ENCODE results near the gene GGNBP2. TPM values are rescaled to one million over a fixed set of nuclear protein-coding genes. Genes with fewer than 3 reads are reported as not detected.

GGNBP2 gene
- total RNA-seq, 6 experiments from 2014 or later: 53.1 to 62.8 (median 54.2) TPM

- H3K4me3 Mint-ChIP-seq: no peak overlapping the region
- no peaks in the 10 kb centered on the region for H3K9me3 Mint-ChIP-seq
- no peaks in the 10 kb centered on the region; the same call in 1 of the 2 replicates for H3K27me3 Mint-ChIP-seq (ENCODE audit: insufficient read depth)
- no peak for TF ChIP-seq CTCF (IDR thresholded peaks at IDR 0.05)
- H3K27ac Mint-ChIP-seq: no peak overlapping the region
- peaks cover 14% of the 10 kb centered on the region; the same call in 1 of the 2 replicates for H3K36me3 Mint-ChIP-seq (ENCODE audit: low read depth)
- no peak for DNase-seq
- peaks cover 39% of the 10 kb centered on the region for H3K4me1 Mint-ChIP-seq (ENCODE audit: low read depth)
Observed at GRCh38 chr17:36612323-36612722, 67.6 kb downstream of the GGNBP2 start.

- TF ChIP-seq CTCF (IDR thresholded peaks at IDR 0.05): no peak
- no peak for DNase-seq
- Mint-ChIP-seq H3K27me3 (ENCODE audit: insufficient read depth) (no peaks in the 10 kb centered on the region; the same call in 1 of the 2 replicates), H3K36me3 (ENCODE audit: low read depth) (peaks cover 10% of the 10 kb centered on the region; the same call in 1 of the 2 replicates), H3K4me3 (no peak overlapping the region), H3K4me1 (ENCODE audit: low read depth) (peaks cover 34% of the 10 kb centered on the region), H3K9me3 (no peaks in the 10 kb centered on the region), H3K27ac (no peak overlapping the region)
Observed at GRCh38 chr17:36613155-36613554, 68.4 kb downstream of the GGNBP2 start.

- peaks cover 10% of the 10 kb centered on the region; the same call in 1 of the 2 replicates for H3K36me3 Mint-ChIP-seq (ENCODE audit: low read depth)
- DNase-seq: no peak
- no peaks in the 10 kb centered on the region; the same call in 1 of the 2 replicates for H3K27me3 Mint-ChIP-seq (ENCODE audit: insufficient read depth)
- no peak for TF ChIP-seq CTCF (IDR thresholded peaks at IDR 0.05)
- no peaks in the 10 kb centered on the region for H3K9me3 Mint-ChIP-seq
- no peak overlapping the region for H3K4me3 Mint-ChIP-seq
- no peak overlapping the region for H3K27ac Mint-ChIP-seq
- H3K4me1 Mint-ChIP-seq (ENCODE audit: low read depth): peaks cover 25% of the 10 kb centered on the region
Observed at GRCh38 chr17:36614081-36614480, 69.4 kb downstream of the GGNBP2 start.

GRCh38 chr17:36614933-36615332 is 70.2 kb downstream of the GGNBP2 start:
- H3K27ac Mint-ChIP-seq: no peak overlapping the region
- H3K4me3 Mint-ChIP-seq: no peak overlapping the region
- DNase-seq: no peak
- H3K4me1 Mint-ChIP-seq (ENCODE audit: low read depth): peaks cover 19% of the 10 kb centered on the region
- H3K36me3 Mint-ChIP-seq (ENCODE audit: low read depth): peaks cover 10% of the 10 kb centered on the region; the same call in 1 of the 2 replicates
- H3K9me3 Mint-ChIP-seq: no peaks in the 10 kb centered on the region
- TF ChIP-seq CTCF (IDR thresholded peaks at IDR 0.05): no peak
- peaks cover 4% of the 10 kb centered on the region; the same call in 1 of the 2 replicates for H3K27me3 Mint-ChIP-seq (ENCODE audit: insufficient read depth)

GRCh38 chr17:36616061-36617029 is 71.6 kb downstream of the GGNBP2 start:
- H3K27me3 Mint-ChIP-seq (ENCODE audit: insufficient read depth): peaks cover 8% of the 10 kb centered on the region
- no peak for DNase-seq
- no peak overlapping the region for H3K27ac Mint-ChIP-seq
- TF ChIP-seq CTCF (IDR thresholded peaks at IDR 0.05): no peak
- no peaks in the 10 kb centered on the region for H3K9me3 Mint-ChIP-seq
- peaks cover 5% of the 10 kb centered on the region; the same call in 1 of the 2 replicates for H3K36me3 Mint-ChIP-seq (ENCODE audit: low read depth)
- H3K4me3 Mint-ChIP-seq: no peak overlapping the region
- H3K4me1 Mint-ChIP-seq (ENCODE audit: low read depth): peaks cover 8% of the 10 kb centered on the region

Measured in HFFc6 (cell line).